ENCODE results near the gene MAG.
A peak's percentile ranks its signal among the peaks of the same experiment; 100 is the strongest.

The MAG gene

GRCh38 chr19:35291916-35292315 lies at the start of gene MAG:
Gene MAG (plus strand): TSS chr19:35292161. CDS start chr19:35295409, 3,248 bp downstream.
- DNase-seq (ENCODE audit: low spot score): peak; percentile 24

DNA sequence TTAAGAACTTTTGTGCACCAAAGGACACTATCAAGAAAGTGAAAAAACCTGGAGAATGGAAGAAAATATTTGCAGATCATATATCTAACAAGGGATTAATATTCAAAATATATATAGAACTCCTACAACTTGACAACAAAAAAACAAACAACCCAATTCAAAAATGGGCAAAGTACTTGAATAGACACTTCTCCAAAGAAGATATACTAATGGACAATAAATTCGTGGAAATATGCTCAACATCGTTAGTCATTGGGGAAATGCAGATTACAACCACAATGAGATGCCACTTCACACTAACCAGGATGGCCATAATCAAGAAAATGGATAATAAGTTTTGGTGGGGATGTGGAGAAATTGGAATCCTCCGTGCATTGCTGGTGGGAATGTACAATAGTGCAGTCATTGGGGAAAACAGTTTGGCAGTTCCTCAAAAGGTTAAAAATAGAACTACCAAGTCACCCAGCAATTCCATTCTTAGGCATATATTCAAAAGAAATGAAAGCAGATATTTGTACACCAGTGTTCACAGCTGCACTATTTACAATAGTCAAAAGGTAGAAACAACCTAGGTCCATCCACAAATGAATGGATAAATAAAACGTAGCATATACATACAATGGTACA lies 45.4 kb upstream of the MAG start:
- DNase-seq (ENCODE audit: low spot score): no peak

DNA sequence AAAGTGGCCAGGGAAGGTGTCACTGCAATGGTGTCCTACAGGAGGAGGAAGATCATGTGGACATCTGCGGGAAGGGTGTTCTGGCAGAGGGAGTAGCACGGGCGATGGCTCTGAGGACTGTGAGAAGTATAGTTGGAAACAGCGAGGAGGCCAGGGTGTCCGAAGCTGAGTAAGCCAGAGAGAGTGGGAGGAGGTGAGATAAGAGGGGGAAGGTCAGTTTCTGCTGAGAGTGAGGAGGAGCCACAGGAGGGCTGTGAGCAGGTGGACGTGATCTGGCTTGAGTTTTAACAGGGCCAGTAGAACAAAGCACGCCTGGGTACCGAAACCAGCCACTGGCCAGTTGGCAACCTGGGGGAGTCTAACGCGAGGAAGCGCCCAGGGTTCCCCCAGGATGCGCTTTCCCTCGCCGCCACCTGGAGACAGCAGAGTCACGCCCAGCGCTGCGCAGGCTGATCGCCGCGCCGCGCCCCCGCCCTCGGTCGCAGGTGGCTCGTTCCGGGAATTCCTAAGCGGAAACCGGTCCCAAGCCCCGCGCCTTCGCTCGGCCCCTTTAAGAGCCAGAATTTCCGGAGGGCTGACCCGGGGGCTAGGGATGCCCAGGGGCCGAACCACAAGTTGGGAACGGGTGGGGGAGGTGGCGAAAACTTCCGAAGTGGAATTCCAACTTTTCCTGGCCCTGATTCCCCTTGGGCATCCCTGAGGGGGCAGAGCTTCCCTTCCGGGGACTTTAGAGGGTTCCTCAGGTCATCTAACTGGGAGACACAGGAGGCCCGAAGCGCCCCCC lies 44.2 kb upstream of the MAG start:
- DNase-seq (ENCODE audit: low spot score): peak; percentile 62

GRCh38 chr19:35248310-35249145 lies 43.4 kb upstream of the MAG start, which contains the start of gene LSR:
Gene LSR (plus strand): TSS chr19:35249002. CDS start chr19:35249023, 21 bp downstream.
- DNase-seq (ENCODE audit: low spot score): peak; percentile 47

GRCh38 chr19:35249146-35249847 lies 42.7 kb upstream of the MAG start:
- no peak for DNase-seq (ENCODE audit: low spot score)

DNA sequence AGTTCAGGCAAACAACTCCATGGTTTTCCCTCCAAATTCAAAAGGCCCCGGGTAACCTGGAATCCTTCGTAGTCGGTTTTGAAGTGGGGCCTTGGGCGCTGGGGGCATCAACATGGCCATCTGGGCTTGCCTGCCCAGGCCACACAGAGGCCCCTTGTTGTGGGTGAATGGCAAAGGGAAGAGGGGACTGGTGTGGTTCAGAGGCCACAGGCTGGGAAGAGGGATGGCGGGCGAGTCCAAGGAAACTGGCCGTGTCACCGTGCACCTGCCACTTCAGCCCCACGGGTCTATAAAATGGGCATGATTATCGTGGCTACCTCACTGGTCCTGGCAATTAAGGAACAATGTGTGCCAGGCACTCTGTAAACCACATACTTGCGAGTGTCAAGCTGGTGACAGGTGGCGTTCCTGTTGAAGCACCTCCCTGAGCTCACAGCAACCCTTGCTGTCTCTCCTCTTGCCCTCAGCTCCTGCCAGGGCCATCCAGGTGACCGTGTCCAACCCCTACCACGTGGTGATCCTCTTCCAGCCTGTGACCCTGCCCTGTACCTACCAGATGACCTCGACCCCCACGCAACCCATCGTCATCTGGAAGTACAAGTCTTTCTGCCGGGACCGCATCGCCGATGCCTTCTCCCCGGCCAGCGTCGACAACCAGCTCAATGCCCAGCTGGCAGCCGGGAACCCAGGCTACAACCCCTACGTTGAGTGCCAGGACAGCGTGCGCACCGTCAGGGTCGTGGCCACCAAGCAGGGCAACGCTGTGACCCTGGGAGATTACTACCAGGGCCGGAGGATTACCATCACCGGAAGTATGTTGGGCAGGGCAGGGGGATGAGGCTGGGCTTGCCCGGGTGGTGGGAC lies 41.9 kb upstream of the MAG start:
- peak; percentile 25 for DNase-seq (ENCODE audit: low spot score)

DNA sequence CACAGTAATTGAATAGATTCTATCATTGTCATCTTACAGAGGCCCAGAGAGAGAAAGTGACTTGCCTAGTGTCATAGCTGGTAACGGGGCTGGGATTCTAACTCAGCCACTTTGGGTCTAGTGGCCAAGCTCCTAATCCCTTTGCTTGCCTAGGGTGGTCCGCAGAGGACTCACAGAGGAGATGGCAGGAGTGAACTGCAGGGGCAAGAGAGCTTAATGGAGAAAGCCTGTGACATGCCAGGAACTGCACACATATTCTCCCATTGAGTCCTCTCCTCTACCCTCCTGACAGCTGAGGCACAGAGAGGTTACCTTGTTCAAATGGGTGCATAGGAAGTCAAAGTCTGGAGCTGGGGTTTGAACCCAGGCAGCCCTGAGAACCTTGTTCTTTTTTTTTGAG lies 40.5 kb upstream of the MAG start:
- DNase-seq (ENCODE audit: low spot score): peak; percentile 6

- peak; percentile 9 for DNase-seq (ENCODE audit: low spot score)
Observed at GRCh38 chr19:35253316-35254286, 38.4 kb upstream of the MAG start.

- peak; percentile 12 for DNase-seq (ENCODE audit: low spot score)
Observed at GRCh38 chr19:35254341-35255297, 37.3 kb upstream of the MAG start.

GRCh38 chr19:35256566-35256965 lies 35.4 kb upstream of the MAG start:
- no peak for DNase-seq (ENCODE audit: low spot score)

DNA sequence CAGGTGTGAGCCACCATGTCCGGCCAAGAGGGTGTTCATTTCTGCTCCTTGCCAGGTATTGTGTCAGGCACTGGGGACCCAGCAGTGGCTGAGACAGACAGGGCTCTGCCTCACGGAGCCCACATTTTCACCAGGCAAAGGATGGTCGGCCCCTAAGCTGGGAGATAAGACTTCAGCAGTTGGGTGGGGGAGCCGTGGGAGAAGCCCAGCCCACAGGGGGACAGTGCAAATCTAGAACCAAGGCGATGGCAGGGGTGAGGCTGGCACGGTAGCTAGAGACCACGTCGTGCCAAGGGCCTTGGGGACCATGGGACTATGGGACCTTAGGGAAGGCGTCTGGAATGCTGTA lies 34.9 kb upstream of the MAG start:
- peak; percentile 9 for DNase-seq (ENCODE audit: low spot score)

- DNase-seq (ENCODE audit: low spot score): peak; percentile 21
Observed at GRCh38 chr19:35260694-35261304, 31.2 kb upstream of the MAG start.

- DNase-seq (ENCODE audit: low spot score): peak; percentile 28
Observed at GRCh38 chr19:35261356-35262100, 30.4 kb upstream of the MAG start.

- peak; percentile 37 for DNase-seq (ENCODE audit: low spot score)
Observed at GRCh38 chr19:35262101-35262761, 29.7 kb upstream of the MAG start.

GRCh38 chr19:35264268-35265125 lies 27.5 kb upstream of the MAG start:
- DNase-seq (ENCODE audit: low spot score): peak; percentile 4

Data from D341Med (cell line).